DND-41 (cell line): ENCODE results near the gene TEX44.
"Not testable (repeated sequence)": the region's sequence is repeated elsewhere in the genome, so short reads cannot be mapped to it uniquely, and the experiment has no call there.

Source experiments
- ATAC-seq: fragments of 200-7000 bp; cut with Tn5 transposase; 3 replicates; pipeline ENCODE4 v1.9.1; 2021; ENCODE audit warnings: low read depth; ENCODE audit not compliant: insufficient read depth
- DNase-seq: peaks from one replicate; pipeline ENCODE4 v3.0.0-alpha.2; 2020
- H2AFZ ChIP-seq: 2 replicates; pipeline ENCODE4 v1.6.0; 2012; ENCODE audit warnings: low read depth, low read length
- H3K27ac ChIP-seq: 2 replicates; pipeline ENCODE4 v1.5.1; 2012; ENCODE audit warnings: low read length, inconsistent platforms
- H3K27me3 ChIP-seq: fragments of 200-600 bp; sonication (generic); 2 replicates; pipeline ENCODE4 v1.6.0; 2012; ENCODE audit warnings: low read length, mild to moderate bottlenecking, inconsistent platforms; ENCODE audit not compliant: insufficient read depth, poor library complexity
- H3K36me3 ChIP-seq: 2 replicates; pipeline ENCODE4 v1.5.1; 2012; ENCODE audit warnings: low read length, inconsistent platforms; ENCODE audit not compliant: insufficient read depth
- H3K4me1 ChIP-seq: 2 replicates; pipeline ENCODE4 v1.5.1; 2012; ENCODE audit warnings: mild to moderate bottlenecking, low read length; ENCODE audit not compliant: insufficient read depth
- H3K4me2 ChIP-seq: 2 replicates; pipeline ENCODE4 v1.6.0; 2012; ENCODE audit warnings: mild to moderate bottlenecking, moderate library complexity, low read length, inconsistent platforms; ENCODE audit not compliant: insufficient read depth
- H3K4me3 ChIP-seq, 2 experiments: fragments of 200-600 bp in 1 of 2; shearing (Covaris generic) in 1 of 2; 2 replicates each; pipeline ENCODE4 v1.5.1; 2012 to 2016; ENCODE audit warnings: inconsistent platforms in 2 of 2, low read length in 2 of 2, mild to moderate bottlenecking in 2 of 2, low read depth in 1 of 2, moderate library complexity in 1 of 2
- H3K79me2 ChIP-seq: 2 replicates; pipeline ENCODE4 v1.6.0; 2012; ENCODE audit warnings: low read length, inconsistent platforms; ENCODE audit not compliant: insufficient read depth
- H3K9ac ChIP-seq: 2 replicates; pipeline ENCODE4 v1.6.0; 2012; ENCODE audit warnings: low read depth, mild to moderate bottlenecking, inconsistent platforms, low read length, moderate library complexity
- H3K9me3 ChIP-seq: 2 replicates; pipeline ENCODE4 v1.5.1; 2012; ENCODE audit warnings: low read length, moderate library complexity, mild to moderate bottlenecking, inconsistent platforms; ENCODE audit not compliant: insufficient read depth, severe bottlenecking
- H4K20me1 ChIP-seq: 2 replicates; pipeline ENCODE4 v1.6.0; 2012; ENCODE audit warnings: low read length; ENCODE audit not compliant: insufficient read depth
- EZH2 ChIP-seq: IDR thresholded peaks from 3 replicates; pipeline ENCODE4 v1.6.1; 2012; ENCODE audit warnings: borderline replicate concordance, low read depth, mild to moderate bottlenecking, moderate library complexity, low read length, inconsistent platforms; ENCODE audit not compliant: severe bottlenecking
- TF ChIP-seq, protein P1 (sequence below): IDR thresholded peaks from 2 replicates; pipeline ENCODE4 v1.5.1; 2012; ENCODE audit warnings: borderline replicate concordance, low read length, moderate library complexity, mild to moderate bottlenecking; ENCODE audit not compliant: poor library complexity, severe bottlenecking; ENCODE audit errors: extremely low read depth

TEX44 gene

DNA sequence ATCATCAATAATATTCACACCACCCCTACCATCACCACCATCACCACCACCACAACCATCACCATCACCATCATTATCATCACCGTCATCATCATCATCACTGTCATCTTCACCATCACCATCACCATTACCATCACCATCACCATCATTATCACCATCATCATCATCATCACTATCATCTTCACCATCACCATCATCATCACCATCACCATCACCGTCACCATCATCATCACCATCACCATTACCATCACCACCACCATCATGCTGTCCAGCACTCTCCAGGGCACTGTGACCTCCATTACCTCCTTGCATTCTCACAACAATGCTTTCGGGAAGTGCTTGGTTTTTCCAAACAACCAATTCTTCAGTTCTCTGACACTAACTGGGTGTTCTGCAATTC, 13.1 kb upstream of the TEX44 start:
- no peak for ATAC-seq
- DNase-seq, result no peak
- H3K9ac ChIP-seq, result no peak overlapping the region
- no peaks in the 10 kb centered on the region for H3K9me3 ChIP-seq
- H3K4me3 ChIP-seq, result no peak overlapping the region
- H3K79me2 ChIP-seq, result no peaks in the 10 kb centered on the region
- no peaks in the 10 kb centered on the region for H3K4me1 ChIP-seq
- no peaks in the 10 kb centered on the region for H3K36me3 ChIP-seq
- no peak overlapping the region for H3K4me2 ChIP-seq
- no peaks in the 10 kb centered on the region for H3K27me3 ChIP-seq
- no peak overlapping the region for H2AFZ ChIP-seq
- TF ChIP-seq EZH2, result no peak
- TF ChIP-seq, protein P1, sequence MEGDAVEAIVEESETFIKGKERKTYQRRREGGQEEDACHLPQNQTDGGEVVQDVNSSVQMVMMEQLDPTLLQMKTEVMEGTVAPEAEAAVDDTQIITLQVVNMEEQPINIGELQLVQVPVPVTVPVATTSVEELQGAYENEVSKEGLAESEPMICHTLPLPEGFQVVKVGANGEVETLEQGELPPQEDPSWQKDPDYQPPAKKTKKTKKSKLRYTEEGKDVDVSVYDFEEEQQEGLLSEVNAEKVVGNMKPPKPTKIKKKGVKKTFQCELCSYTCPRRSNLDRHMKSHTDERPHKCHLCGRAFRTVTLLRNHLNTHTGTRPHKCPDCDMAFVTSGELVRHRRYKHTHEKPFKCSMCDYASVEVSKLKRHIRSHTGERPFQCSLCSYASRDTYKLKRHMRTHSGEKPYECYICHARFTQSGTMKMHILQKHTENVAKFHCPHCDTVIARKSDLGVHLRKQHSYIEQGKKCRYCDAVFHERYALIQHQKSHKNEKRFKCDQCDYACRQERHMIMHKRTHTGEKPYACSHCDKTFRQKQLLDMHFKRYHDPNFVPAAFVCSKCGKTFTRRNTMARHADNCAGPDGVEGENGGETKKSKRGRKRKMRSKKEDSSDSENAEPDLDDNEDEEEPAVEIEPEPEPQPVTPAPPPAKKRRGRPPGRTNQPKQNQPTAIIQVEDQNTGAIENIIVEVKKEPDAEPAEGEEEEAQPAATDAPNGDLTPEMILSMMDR, result no peak
- H4K20me1 ChIP-seq, result no peaks in the 10 kb centered on the region
- no peak overlapping the region for H3K27ac ChIP-seq

DNA sequence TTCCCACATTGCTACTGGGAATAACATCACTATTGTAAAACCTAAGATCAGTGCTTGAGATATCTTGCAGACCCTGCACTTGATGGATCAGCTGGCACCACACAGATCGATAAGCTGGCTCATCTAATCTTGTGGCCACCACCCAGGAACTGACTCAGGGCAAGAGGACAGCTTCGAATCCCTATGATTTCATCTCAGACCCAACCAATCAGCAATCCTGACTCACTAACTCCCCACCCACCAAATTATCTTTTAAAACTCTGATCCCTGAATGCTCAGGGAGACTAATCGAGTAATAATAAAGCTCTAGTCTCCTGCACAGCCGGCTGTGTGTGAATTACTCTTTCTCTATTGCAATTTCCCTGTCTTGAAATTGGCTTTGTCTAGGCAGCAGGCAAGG, 11.3 kb upstream of the TEX44 start:
- DNase-seq (no peak), ATAC-seq (no peak)
- Histone ChIP-seq H2AFZ (no peak overlapping the region), H3K4me3 (no peak overlapping the region), H3K4me1 (no peaks in the 10 kb centered on the region), H4K20me1 (no peaks in the 10 kb centered on the region), H3K9me3 (no peaks in the 10 kb centered on the region), H3K27me3 (no peaks in the 10 kb centered on the region), H3K36me3 (no peaks in the 10 kb centered on the region), H3K9ac (no peak overlapping the region), H3K27ac (no peak overlapping the region), H3K4me2 (no peak overlapping the region), H3K79me2 (no peaks in the 10 kb centered on the region)
- TF ChIP-seq EZH2, result no peak
- TF ChIP-seq, protein P1, result no peak

DNA sequence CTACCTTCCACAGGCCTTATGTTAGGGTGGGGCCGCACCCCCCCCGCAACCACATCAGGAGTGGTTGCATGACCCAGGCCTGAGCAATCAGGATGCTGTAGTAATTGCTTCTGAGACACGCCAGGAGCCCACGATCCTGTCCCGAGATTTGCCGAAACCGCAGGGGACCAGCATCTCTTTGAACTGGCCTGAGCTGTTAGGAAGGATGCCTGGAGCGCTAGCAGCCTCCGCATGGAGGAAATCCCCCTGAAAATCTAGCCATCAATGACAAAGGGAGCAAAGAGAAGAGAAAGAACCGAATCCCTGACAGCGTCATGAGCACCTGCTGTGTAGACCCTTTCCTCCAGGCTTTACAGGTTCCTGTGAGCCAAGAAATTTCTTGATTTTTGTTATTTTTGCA, 8.7 kb upstream of the TEX44 start:
- Histone ChIP-seq H3K27ac (no peak overlapping the region), H3K9ac (no peak overlapping the region), H3K27me3 (no peaks in the 10 kb centered on the region), H3K36me3 (no peaks in the 10 kb centered on the region), H3K9me3 (no peaks in the 10 kb centered on the region), H3K79me2 (no peaks in the 10 kb centered on the region), H3K4me3 (no peak overlapping the region), H3K4me1 (no peaks in the 10 kb centered on the region), H4K20me1 (no peaks in the 10 kb centered on the region), H2AFZ (no peak overlapping the region), H3K4me2 (no peak overlapping the region)
- no peak for DNase-seq
- no peak for ATAC-seq
- TF ChIP-seq, protein P1, result no peak
- no peak for TF ChIP-seq EZH2

DNA sequence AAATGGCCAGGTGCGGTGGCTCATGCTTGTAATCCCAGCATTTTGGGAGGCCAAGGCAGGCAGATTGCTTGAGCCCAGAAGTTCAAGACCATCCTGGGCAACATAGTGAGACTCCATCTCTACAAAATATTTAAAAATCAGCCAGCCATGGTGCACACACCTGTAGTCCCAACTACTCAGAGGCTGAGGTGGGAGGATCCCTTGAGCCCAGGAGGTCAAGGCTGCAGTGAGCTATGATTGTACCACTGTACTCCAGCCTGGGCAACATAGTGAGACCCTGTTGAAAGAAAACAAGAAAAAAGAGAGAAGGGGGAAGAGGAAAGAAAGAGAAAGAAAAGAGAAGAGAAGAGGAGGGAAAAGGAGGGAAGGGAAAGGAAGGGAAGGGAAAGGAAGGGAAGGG, 4.9 kb upstream of the TEX44 start:
- not testable (repeated sequence) for H3K79me2 ChIP-seq, H3K9me3 ChIP-seq, H2AFZ ChIP-seq, H3K9ac ChIP-seq, H3K4me1 ChIP-seq, H3K27ac ChIP-seq, H3K36me3 ChIP-seq, H4K20me1 ChIP-seq, DNase-seq, H3K4me2 ChIP-seq, ATAC-seq, H3K4me3 ChIP-seq, H3K27me3 ChIP-seq
